GM21529 (cell line): ENCODE results near the gene ELL.
A peak's percentile ranks its signal among the peaks of the same experiment; 100 is the strongest.
"Not testable (repeated sequence)": the region's sequence is repeated elsewhere in the genome, so short reads cannot be mapped to it uniquely, and the experiment has no call there.

Experiments
- ATAC-seq: cut with Tn5 transposase; IDR thresholded peaks from one replicate; pipeline ENCODE4 v1.9.1; 2021; ENCODE audit not compliant: unreplicated experiment

Gene ELL

GRCh38 chr19:18532168-18532890, 10.5 kb upstream of the ELL start:
- ATAC-seq: no peak

DNA sequence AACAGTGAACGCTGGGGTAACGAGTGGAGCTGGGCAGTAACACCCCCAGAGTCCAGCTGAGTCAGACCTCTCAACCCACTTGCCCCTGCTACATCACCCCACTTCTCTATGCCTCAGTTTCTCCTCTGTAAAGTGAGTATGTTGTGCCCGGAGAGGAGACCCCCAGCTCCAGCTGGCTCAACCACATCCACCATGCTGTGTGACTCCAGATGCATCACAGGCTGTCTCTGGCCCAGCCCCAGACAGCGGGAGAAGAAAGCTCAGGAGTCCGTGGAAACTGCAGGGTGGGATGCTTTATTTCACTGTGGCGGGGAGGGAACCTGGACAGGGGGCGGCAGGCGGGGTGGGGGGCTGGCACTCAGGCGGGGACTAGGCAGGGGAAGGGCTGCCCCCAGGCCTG, 9.6 kb upstream of the ELL start:
- no peak for ATAC-seq

- no peak for ATAC-seq
These were observed 7.9 kb upstream of the ELL start for GRCh38 chr19:18529782-18530181.

- no peak for ATAC-seq
These were observed 4.4 kb upstream of the ELL start for GRCh38 chr19:18526316-18526715.

- ATAC-seq: no peak
These were observed 2.0 kb upstream of the ELL start for GRCh38 chr19:18523841-18524240.

DNA sequence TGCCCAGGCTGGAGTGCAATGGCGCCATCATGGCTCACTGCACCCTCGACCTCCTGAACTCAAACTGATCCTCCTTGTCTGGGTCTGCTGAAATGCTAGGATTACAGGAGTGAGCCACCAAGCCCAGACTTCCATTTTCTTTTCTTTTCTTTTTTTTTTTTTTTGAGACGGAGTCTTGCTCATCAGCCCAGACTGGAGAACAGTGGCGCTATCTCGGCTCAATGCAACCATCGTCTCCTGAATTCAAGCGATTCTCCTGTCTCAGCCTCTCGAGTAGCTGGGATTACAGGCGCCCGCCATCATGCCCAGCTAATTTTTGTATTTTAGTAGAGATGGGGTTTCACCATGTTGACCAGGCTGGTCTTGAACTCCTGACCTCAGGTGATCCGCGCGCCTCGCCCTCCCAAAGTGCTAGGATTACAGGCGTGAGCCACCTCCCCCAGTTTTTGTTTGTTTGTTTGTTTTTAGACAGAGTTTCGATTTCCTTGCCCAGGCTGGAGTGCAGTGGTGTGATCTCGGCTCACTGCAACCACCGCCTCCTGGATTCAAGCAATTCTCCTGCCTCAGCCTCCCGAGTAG, 1.1 kb upstream of the ELL start:
- ATAC-seq: not testable (repeated sequence)

GRCh38 chr19:18522124-18522861, 423 bp upstream of the ELL start:
- peak; percentile 82 for ATAC-seq

GRCh38 chr19:18520848-18521691, 800 bp downstream of the ELL start:
- ATAC-seq: no peak

DNA sequence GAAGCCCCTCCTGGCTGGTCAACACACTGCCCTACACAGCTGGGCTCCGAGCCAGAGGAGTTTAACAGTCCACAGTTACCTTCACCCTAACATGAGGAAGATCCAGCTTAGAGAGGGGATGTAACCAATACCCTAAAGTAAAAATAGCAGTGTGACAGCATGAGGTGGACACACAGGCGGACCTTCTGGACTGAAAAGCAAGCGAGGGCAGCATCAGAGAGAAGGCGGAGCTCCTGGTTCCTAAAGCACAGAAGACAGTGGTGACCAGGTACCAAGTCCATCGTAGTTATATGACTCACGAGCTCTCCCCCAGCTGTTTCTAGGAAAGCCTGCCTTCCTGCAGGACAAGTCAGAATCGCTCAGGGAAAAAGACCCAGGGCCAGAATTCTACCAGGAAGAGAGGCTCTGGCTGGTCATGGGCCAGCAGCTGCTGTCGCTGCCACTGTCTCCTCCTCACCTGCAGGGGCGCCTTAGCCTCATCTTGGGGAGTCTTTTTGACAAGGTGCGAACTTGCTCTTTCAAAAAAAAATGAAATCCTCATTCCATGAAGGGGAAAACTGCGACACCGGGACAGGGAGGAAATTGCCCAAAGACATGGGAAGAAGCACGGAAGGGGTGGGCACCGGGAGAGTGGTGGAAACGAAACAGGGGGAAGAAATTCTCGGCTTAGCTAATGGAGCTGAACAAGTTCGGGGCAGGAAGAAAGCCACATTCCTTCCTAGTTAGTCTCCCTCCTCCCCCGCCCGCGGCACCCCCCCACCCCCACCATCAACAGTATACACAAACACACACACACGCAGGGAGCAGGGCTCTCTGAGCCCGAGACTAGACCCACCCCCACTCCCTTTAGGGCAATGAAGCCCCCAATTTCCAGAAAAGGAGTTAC, 1.7 kb downstream of the ELL start:
- no peak for ATAC-seq

DNA sequence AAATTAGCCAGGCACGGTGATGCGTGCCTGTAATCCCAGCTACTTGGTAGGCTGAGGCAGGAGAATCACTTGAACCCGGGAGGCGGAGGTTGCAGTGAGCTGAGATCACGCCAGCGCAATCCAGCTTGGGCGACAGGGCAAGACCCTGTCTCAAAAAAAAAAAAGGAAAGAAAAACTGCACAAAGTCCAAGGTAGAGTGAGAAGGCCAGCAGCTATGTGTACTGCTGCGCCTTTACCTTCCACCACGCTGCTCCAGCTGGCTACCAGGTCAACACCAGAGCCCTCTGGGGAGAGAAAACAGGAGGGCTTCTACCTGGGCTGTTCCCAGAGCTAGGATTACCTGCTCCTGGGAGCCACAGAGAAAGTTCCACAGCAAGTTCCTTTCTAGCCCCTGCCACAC, 3.2 kb downstream of the ELL start:
- no peak for ATAC-seq

DNA sequence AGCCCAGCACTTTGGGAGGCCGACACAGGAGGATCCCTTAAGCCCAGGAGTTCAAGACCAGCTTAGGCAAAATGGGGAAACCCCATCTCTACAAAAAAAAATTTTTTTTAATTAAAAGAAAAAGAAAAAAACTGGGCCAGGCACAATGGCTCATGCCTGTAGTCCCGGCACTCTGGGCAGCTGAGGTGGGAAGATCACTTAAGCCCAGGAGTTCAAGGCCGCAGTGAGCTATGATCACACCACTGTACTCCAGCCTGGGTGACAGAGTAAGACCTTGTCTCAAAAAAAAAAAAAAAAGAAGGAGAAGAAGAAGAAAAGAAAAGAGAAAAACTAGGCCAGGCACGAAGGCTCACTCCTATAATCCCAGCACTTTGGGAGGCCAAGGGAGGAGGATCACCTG, 4.3 kb downstream of the ELL start:
- ATAC-seq: no peak

DNA sequence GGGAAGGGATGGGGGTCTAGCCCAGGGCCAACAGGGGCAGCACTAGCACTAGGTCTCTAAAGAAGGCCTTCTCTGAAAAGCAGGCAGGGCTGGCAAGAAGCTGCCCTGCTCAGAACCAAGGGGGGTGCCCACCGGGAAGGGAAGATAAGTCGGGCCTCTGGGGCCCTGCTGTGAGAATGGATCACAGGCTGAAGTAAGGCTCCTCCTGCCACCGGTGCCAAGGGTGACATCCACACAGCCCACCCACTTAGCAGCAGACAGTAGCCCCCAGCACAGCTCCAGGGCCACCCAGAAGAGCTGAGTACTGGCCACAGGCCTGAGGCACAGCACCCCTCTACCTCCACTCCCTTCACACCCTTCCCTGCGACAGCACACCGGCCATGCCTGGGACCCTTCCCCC, 5.9 kb downstream of the ELL start:
- ATAC-seq: no peak

DNA sequence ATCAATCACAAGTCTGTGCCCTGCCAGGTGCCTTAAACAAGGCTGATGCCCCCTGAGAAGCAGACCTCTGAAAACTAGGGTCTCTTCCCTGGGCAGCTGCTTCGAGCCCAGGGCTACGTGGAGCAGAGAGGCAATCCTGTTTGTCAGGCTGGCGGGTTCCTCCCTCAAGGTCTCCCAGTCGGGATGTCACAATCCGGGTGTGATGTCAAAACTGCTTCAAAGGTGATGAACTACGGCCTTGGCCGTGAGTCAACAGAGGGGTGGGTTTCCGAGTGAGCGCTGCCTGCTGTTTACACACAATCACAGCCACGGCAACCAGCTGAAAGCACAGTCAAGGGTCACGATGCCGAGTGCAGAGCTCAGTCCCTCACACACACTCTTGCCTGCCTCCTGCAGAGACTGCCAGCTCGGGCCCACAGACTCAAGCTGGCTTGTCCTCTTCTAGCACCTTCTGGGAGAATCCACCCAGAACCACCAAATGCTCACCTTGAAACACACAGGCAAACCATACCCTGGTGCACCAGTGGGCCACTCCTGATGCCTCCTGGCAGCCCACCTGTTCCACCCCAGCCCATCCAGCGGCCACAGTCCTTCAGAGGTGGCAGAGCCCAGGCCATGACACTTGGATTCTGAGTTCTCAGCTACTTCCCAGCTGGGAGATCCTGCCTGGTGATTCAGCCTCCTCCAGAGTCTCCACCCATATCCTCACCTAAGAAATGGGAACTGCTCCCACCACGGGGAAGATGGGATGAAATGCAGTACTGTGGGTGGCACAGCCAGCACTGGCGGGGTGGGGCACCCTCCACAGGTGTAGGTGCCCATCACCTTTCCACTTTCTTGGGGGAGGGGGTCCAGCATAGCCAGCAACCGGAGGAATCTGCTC, 6.8 kb downstream of the ELL start:
- no peak for ATAC-seq

GRCh38 chr19:18513868-18514267, 8.0 kb downstream of the ELL start:
- no peak for ATAC-seq

DNA sequence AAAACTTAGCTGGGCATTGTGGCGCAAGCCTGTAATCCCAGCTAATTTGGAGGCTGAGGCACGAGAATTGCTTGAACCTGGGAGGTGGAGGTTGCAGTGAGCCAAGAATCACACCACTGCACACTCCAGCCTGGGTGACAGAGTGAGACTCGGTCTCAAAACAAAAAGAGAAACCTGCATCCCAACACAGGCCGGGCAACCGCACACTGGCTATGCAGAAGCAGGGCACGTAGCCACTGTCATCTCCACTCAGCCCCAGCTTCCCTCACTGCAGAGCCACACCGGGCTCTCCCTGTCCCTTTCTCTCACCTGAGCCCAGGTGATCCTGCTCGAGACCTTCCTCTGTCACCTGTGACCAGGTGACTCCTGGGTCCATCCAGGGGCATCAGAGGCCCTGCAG, 11.7 kb downstream of the ELL start:
- no peak for ATAC-seq

DNA sequence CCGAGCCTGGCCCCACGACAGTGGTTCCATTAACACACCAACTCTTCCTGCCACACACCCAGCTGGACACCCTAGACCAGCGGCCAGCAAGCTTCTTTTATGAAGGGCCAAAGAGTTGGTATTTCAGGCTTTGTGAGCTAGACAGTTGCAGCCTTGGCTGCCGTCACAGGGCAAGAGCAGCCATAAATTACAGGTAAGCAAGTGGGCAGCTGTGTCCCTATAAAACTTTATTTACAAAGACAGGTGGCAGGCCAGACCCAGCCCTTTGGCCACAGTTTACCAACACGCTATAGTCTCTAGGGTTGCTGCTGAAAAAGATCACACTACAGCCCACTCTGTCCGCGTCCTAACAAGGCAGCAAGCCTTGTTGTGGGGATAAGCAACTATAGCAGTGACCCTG, 13.3 kb downstream of the ELL start:
- no peak for ATAC-seq

DNA sequence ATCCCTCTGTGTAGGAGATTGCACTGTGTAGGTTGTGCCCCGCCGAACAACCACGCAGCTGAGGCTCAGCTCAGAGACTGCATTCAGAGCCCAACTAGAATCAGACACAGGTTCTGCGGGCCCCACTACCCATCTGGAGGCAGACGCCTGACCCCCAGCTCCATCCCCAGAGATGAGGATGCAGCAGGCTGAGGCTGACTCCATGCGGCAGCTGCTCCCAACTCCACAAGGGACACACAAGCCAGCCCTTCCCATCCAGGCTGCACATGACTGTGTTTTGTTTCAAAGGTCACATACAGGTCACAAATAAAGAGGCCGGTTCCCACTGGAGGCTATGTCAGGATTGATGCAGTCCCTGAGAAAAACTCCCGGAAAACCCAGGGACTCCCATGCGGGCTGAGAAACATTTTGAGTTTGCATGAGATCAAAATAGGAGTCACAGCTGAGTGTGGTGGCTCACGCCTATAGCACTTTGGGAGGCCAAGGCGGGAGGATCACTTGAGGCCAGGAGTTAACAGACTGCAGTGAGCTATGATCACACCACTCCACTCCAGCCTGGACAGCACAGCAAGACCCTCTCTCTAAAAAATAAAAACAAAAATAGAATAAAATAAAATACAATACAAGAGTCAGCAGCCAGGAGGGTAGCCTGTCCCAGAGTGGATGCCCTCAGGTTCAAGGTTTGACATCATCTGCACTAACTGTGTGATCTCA, 14.0 kb downstream of the ELL start:
- ATAC-seq: no peak

DNA sequence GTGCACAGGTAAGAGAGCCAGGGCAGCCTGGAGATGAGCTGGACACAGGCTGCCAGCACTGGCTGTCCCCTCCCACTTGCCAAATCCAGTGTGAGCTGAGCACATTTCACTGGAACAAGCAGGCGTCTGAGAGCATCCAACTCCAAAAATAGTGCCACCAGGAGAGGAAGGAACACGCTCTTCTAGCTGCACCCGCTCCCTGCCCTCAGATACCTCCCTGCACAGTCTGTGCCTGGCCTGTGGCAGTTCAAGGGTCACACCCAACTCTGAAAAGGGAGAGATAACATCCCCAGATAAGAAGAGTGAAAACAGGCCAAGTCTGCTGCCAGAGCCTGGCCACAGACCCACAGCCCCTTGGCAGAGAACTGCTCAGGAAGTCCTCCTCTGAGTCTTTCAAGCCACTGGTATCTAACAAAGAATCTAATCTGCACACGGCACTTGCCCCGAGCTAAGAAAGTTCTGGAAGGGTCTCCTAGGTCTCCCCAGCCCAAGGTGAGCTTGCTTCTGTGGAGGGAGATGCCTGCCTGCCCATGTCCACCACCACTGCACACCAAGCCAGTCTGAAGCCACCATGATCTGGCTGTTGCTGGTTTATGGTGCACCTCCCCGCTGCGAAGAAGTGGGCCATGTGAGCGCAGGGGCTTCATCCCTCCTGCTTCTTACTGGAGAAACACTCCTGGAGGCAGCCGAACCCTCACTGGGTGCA, 14.7 kb downstream of the ELL start:
- ATAC-seq: no peak
